Measurements from ENCODE around the gene CDKL2. TPM values are rescaled to one million over a fixed set of nuclear protein-coding genes. Genes with fewer than 3 reads are reported as not detected.

CDKL2 gene
- total and polyA plus RNA-seq, 2 of the 4 experiments (the other 2 are of a cell fraction): 0.09 to 0.18 TPM

- BruUV-seq (replicated peaks): no TSS peak
- Histone ChIP-seq H2BK20ac (ENCODE audit: low read depth, low read length) (no peak overlapping the region), H2AK9ac (replicated peaks; ENCODE audit: low read depth, low read length, poor library complexity) (no peak overlapping the region), H3K23ac (ENCODE audit: low read depth, low read length) (no peak overlapping the region), H4K91ac (ENCODE audit: insufficient read depth, low read depth, low read length) (no peak overlapping the region), H3K56ac (ENCODE audit: extremely low read depth, insufficient read depth, low read length) (no peak overlapping the region), H3K4me2 (ENCODE audit: low read depth, low read length) (no peak overlapping the region), H3K79me1 (ENCODE audit: low read depth in 1 of 2, low read length in 2 of 2) (peaks cover 20 to 40% of the 10 kb centered on the region in 2 experiments), H3K36me3 (ENCODE audit: control insufficient read depth, insufficient read depth, low read length) (peaks cover 23% of the 10 kb centered on the region), H3K9ac (ENCODE audit: low read depth, low read length) (no peak overlapping the region), H3K27ac (ENCODE audit: insufficient read depth, low read length) (no peak overlapping the region), H3K4ac (ENCODE audit: low read depth, low read length) (no peak overlapping the region), H2AFZ (replicated peaks; ENCODE audit: low read length, poor library complexity) (no peak overlapping the region), H2BK120ac (ENCODE audit: low read depth, low read length) (no peak overlapping the region), H2BK5ac (ENCODE audit: low read depth, low read length, poor library complexity, severe bottlenecking) (no peak overlapping the region), H3K9me3 (ENCODE audit: control insufficient read depth, insufficient read depth, low read length) (no peaks in the 10 kb centered on the region), H2BK15ac (ENCODE audit: low read depth, low read length) (no peak overlapping the region), H3K14ac (replicated peaks; ENCODE audit: low read depth, low read length) (no peak overlapping the region), H4K8ac (ENCODE audit: low read depth in 2 of 2, low read length in 2 of 2) (no peak overlapping the region), H2AK5ac (ENCODE audit: low read depth, low read length) (no peak overlapping the region), H3K9me1 (ENCODE audit: insufficient read depth, low read length) (no peaks in the 10 kb centered on the region), H3K4me1 (ENCODE audit: control insufficient read depth, insufficient read depth, low read length) (no peaks in the 10 kb centered on the region), H4K20me1 (ENCODE audit: insufficient read depth, low read length) (peaks cover 14% of the 10 kb centered on the region; the same call in 1 of the 2 replicates), H3K18ac (ENCODE audit: low read depth, low read length) (no peak overlapping the region), H4K5ac (ENCODE audit: low read depth, low read length) (no peak overlapping the region), H3K27me3 (ENCODE audit: control insufficient read depth, insufficient read depth, low read length) (no peaks in the 10 kb centered on the region), H3K4me3 (ENCODE audit: insufficient read depth, low read depth, low read length) (no peak overlapping the region)
- no peak for TF ChIP-seq FOS (IDR thresholded peaks at IDR 0.05; ENCODE audit: low read depth, low read length)
- no peak for TF ChIP-seq RFX5 (IDR thresholded peaks at IDR 0.05; ENCODE audit: low read depth, low read length)
- no peak for TF ChIP-seq SMC3 (IDR thresholded peaks at IDR 0.05; ENCODE audit: low read depth, low read length)
- no peak for TF ChIP-seq BHLHE40 (IDR thresholded peaks at IDR 0.05; ENCODE audit: low read depth, low read length)
- no peak for TF ChIP-seq MXI1 (IDR thresholded peaks at IDR 0.05; ENCODE audit: borderline replicate concordance, low read depth, low read length)
- no peak for TF ChIP-seq CHD1 (IDR thresholded peaks at IDR 0.05; ENCODE audit: low read depth, low read length)
- TF ChIP-seq MAZ (IDR thresholded peaks at IDR 0.05; ENCODE audit: borderline replicate concordance, low read depth, low read length): no peak
- no peak for TF ChIP-seq RAD21 (IDR thresholded peaks at IDR 0.05; ENCODE audit: low read length)
- no peak for TF ChIP-seq MAFK (IDR thresholded peaks at IDR 0.05; ENCODE audit: low read depth, low read length)
- no peak for TF ChIP-seq CTCF (conservative IDR thresholded peaks at IDR 0.05; ENCODE audit: low read depth, low read length)
- TF ChIP-seq POLR2A (IDR thresholded peaks at IDR 0.05; ENCODE audit: low read depth, low read length): no peak
- TF ChIP-seq ELK1 (IDR thresholded peaks at IDR 0.05; ENCODE audit: borderline replicate concordance, low read depth, low read length): no peak
- no peak for TF ChIP-seq CEBPB (IDR thresholded peaks at IDR 0.05; ENCODE audit: low read depth, low read length)
- no peak for TF ChIP-seq RCOR1 (IDR thresholded peaks at IDR 0.05; ENCODE audit: insufficient replicate concordance, low read length)
- dilution Hi-C loops (cut with HindIII; ENCODE audit: low sequenced_read_pairs, unreplicated experiment) (no loop called here), in situ Hi-C loops (cut with MboI; ENCODE audit: low sequenced_read_pairs) (no loop called here), intact Hi-C loops (cut with micrococcal nuclease) (loop anchor here (2.0 to 10.0 kb wide), 4 partner anchors 67 to 320 kb away; partner anchors contain the start of genes NAAA and USO1)
- no CpG with 5 or more reads among the region's 1 CpG for WGBS, 2 experiments (ENCODE audit: extremely low coverage in 2 of 2, insufficient read length in 1 of 2)
- POLR2A ChIA-PET (ENCODE audit: unreplicated experiment): no interaction called here
- ATAC-seq (ENCODE audit: low read depth) (no peak), DNase-seq (no peak)
- CTCF ChIA-PET: interaction anchor here (0.6 to 0.8 kb wide), 2 partner anchors 13 to 55 kb away, joined by 3 to 5 read pairs; no protein-coding TSS in a partner anchor
These were observed 24.6 kb upstream of the CDKL2 start for GRCh38 chr4:75654905-75655304.

Data from IMR-90 (cell line).